Esophagus (tissue), 2 donors: ENCODE data around the gene ROR1. TPM values are rescaled to one million over a fixed set of nuclear protein-coding genes. Genes with fewer than 3 reads are reported as not detected.

ENCODE experiments used
- H3K27ac ChIP-seq, 2 donors: one replicate each; pipeline ENCODE4 v1.5.1; 2013; ENCODE audit warnings: low read depth in 2 of 2, mild to moderate bottlenecking in 2 of 2, inconsistent platforms in 1 of 2, low read length in 1 of 2, moderate library complexity in 1 of 2
- H3K27me3 ChIP-seq, 2 donors: one replicate each; pipeline ENCODE4 v1.6.1; 2013; ENCODE audit warnings: low read length in 2 of 2, control low read depth in 1 of 2, mild to moderate bottlenecking in 1 of 2; ENCODE audit not compliant: insufficient read depth in 2 of 2, control insufficient read depth in 1 of 2
- H3K36me3 ChIP-seq, 2 donors: one replicate each; pipeline ENCODE4 v1.6.1; 2013; ENCODE audit warnings: low read length in 1 of 2; ENCODE audit not compliant: control insufficient read depth in 2 of 2, insufficient read depth in 2 of 2
- H3K4me1 ChIP-seq, 2 donors: one replicate each; pipeline ENCODE4 v1.6.1; 2013; ENCODE audit warnings: low read length in 1 of 2; ENCODE audit not compliant: control insufficient read depth in 2 of 2, insufficient read depth in 2 of 2
- H3K4me3 ChIP-seq, 2 donors: one replicate each; pipeline ENCODE4 v1.5.1; 2013; ENCODE audit warnings: low read length in 2 of 2, mild to moderate bottlenecking in 2 of 2, low read depth in 1 of 2, moderate library complexity in 1 of 2
- H3K9me3 ChIP-seq, 2 donors: one replicate each; pipeline ENCODE4 v1.6.1; 2013; ENCODE audit warnings: mild to moderate bottlenecking in 2 of 2, low read depth in 1 of 2, low read length in 1 of 2, moderate library complexity in 1 of 2; ENCODE audit not compliant: control insufficient read depth in 2 of 2, insufficient read depth in 1 of 2
- WGBS, 2 donors: extraction: QIAGEN DNeasy Blood & Tissue Kit; methylation state at CpG; one replicate each; pipeline ENCODE4 v1.1.7; 2013; 5-methylcytosine and 5-hydroxymethylcytosine counted together
- polyA plus RNA-seq, 2 donors: library from polyadenylated mRNA; stranded (reverse); fragments of 200-250 nt; gene quantifications; one replicate each; pipeline ENCODE4 v1.2.3, GENCODE V29; 2013
- donor health status: healthy with polysubstance abuse.
- donor health status: Bipolar disorder and iron deficiency.

ROR1 gene
- polyA plus RNA-seq, 2 donors, result 1.1 to 1.9 TPM

GRCh38 chr1:63988941-63989340 lies 215.1 kb downstream of the ROR1 start:
- no peaks in the 10 kb centered on the region for H3K4me1 ChIP-seq
- no peak overlapping the region for H3K4me3 ChIP-seq
- H3K36me3 ChIP-seq, result no peaks in the 10 kb centered on the region
- H3K9me3 ChIP-seq, result no peaks in the 10 kb centered on the region
- no peak overlapping the region for H3K27ac ChIP-seq
- WGBS, 2 donors, result 65 to 77% methylated on average over 2 of the region's 2 CpGs
- no peaks in the 10 kb centered on the region for H3K27me3 ChIP-seq

- Histone ChIP-seq H3K9me3 (no peaks in the 10 kb centered on the region), H3K27ac (no peak overlapping the region), H3K36me3 (no peaks in the 10 kb centered on the region), H3K27me3 (no peaks in the 10 kb centered on the region), H3K4me1 (no peaks in the 10 kb centered on the region), H3K4me3 (no peak overlapping the region)
- 46 to 50% methylated on average over 2 of the region's 2 CpGs for whole genome bisulfite sequencing, 2 donors
These were observed 217.9 kb downstream of the ROR1 start for GRCh38 chr1:63991685-63992084.

GRCh38 chr1:64000021-64000420 lies 226.2 kb downstream of the ROR1 start:
- 53 to 61% methylated on average over 3 of the region's 3 CpGs for WGBS, 2 donors
- Histone ChIP-seq H3K36me3 (no peaks in the 10 kb centered on the region), H3K4me3 (no peak overlapping the region), H3K4me1 (peaks cover 0 to 2% of the 10 kb centered on the region in 2 donors), H3K27ac (no peak overlapping the region), H3K27me3 (no peaks in the 10 kb centered on the region), H3K9me3 (no peaks in the 10 kb centered on the region)

GRCh38 chr1:64001038-64001437 lies 227.2 kb downstream of the ROR1 start:
- Histone ChIP-seq H3K9me3 (no peaks in the 10 kb centered on the region), H3K4me3 (no peak overlapping the region), H3K4me1 (peaks cover 0 to 2% of the 10 kb centered on the region in 2 donors), H3K36me3 (no peaks in the 10 kb centered on the region), H3K27ac (no peak overlapping the region), H3K27me3 (no peaks in the 10 kb centered on the region)
- 83 to 85% methylated on average over 2 of the region's 2 CpGs for WGBS, 2 donors

GRCh38 chr1:64004451-64005025 lies 230.7 kb downstream of the ROR1 start:
- 79 to 87% methylated on average over 8 of the region's 8 CpGs for WGBS, 2 donors
- H3K4me3 ChIP-seq, result no peak overlapping the region
- H3K36me3 ChIP-seq, result no peaks in the 10 kb centered on the region
- peaks cover 2 to 3% of the 10 kb centered on the region in 2 donors for H3K4me1 ChIP-seq
- H3K27me3 ChIP-seq, result no peaks in the 10 kb centered on the region
- no peaks in the 10 kb centered on the region for H3K9me3 ChIP-seq
- no peak overlapping the region for H3K27ac ChIP-seq

- H3K27ac ChIP-seq, result no peak overlapping the region
- H3K27me3 ChIP-seq, result no peaks in the 10 kb centered on the region
- 47 to 54% methylated on average over 3 of the region's 3 CpGs for WGBS, 2 donors
- H3K4me1 ChIP-seq, result peaks cover 2 to 3% of the 10 kb centered on the region in 2 donors
- no peaks in the 10 kb centered on the region for H3K9me3 ChIP-seq
- H3K36me3 ChIP-seq, result no peaks in the 10 kb centered on the region
- H3K4me3 ChIP-seq, result no peak overlapping the region
These were observed 232.0 kb downstream of the ROR1 start for GRCh38 chr1:64005801-64006200.

- Histone ChIP-seq H3K4me1 (peaks cover 2 to 3% of the 10 kb centered on the region in 2 donors), H3K4me3 (no peak overlapping the region), H3K27me3 (no peaks in the 10 kb centered on the region), H3K27ac (no peak overlapping the region), H3K36me3 (no peaks in the 10 kb centered on the region), H3K9me3 (no peaks in the 10 kb centered on the region)
- 50 to 55% methylated on average over 8 of the region's 8 CpGs for WGBS, 2 donors
These were observed 232.6 kb downstream of the ROR1 start for GRCh38 chr1:64006276-64007051.

GRCh38 chr1:64010316-64010715 lies 236.5 kb downstream of the ROR1 start:
- Histone ChIP-seq H3K4me1 (peaks cover 0 to 3% of the 10 kb centered on the region in 2 donors), H3K4me3 (no peak overlapping the region), H3K36me3 (no peaks in the 10 kb centered on the region), H3K27ac (no peak overlapping the region), H3K9me3 (no peaks in the 10 kb centered on the region), H3K27me3 (no peaks in the 10 kb centered on the region)
- 67 to 79% methylated on average over 1 of the region's 1 CpG for WGBS, 2 donors

- 72 to 76% methylated on average over 4 of the region's 4 CpGs for WGBS, 2 donors
These were observed 239.6 kb downstream of the ROR1 start for GRCh38 chr1:64013395-64013794.

GRCh38 chr1:64019818-64020217 lies 246.0 kb downstream of the ROR1 start:
- Histone ChIP-seq H3K9me3 (no peaks in the 10 kb centered on the region), H3K27me3 (no peaks in the 10 kb centered on the region), H3K27ac (no peak overlapping the region), H3K36me3 (no peaks in the 10 kb centered on the region), H3K4me3 (peak overlapping the region in 1 of 2 donors; percentile 15), H3K4me1 (no peaks in the 10 kb centered on the region)
- WGBS, 2 donors, result 44 to 55% methylated on average over 2 of the region's 2 CpGs

More at GRCh38 chr1:64013395-64013794, 239.6 kb downstream of the ROR1 start:
- Histone ChIP-seq H3K9me3 (no peaks in the 10 kb centered on the region), H3K27me3 (no peaks in the 10 kb centered on the region), H3K4me1 (no peaks in the 10 kb centered on the region), H3K4me3 (no peak overlapping the region), H3K27ac (no peak overlapping the region), H3K36me3 (no peaks in the 10 kb centered on the region)
